Choroid plexus epithelial cell (primary cell): ENCODE data around the gene RBM38.

Experiments used
- DNase-seq: peaks from one replicate; pipeline ENCODE4 v3.0.0-alpha.2; 2010; ENCODE audit warnings: low read depth
- H3K4me3 ChIP-seq: 2 replicates; pipeline ENCODE4 v1.5.1; 2011; ENCODE audit warnings: low read depth, mild to moderate bottlenecking, control low read depth, low read length, moderate library complexity
- CTCF ChIP-seq: conservative IDR thresholded peaks from 2 replicates; pipeline ENCODE4 v1.5.1; 2011; ENCODE audit warnings: low read depth, mild to moderate bottlenecking, control low read depth, inconsistent platforms, low read length, moderate library complexity

RBM38 gene

GRCh38 chr20:57404419-57405072 lies 13.3 kb downstream of the RBM38 start:
- no peak for TF ChIP-seq CTCF
- no peak for DNase-seq
- no peak overlapping the region for H3K4me3 ChIP-seq

- no peak for DNase-seq
- no peak overlapping the region for H3K4me3 ChIP-seq
- no peak for TF ChIP-seq CTCF
Measured at GRCh38 chr20:57405236-57406016, 14.2 kb downstream of the RBM38 start.

GRCh38 chr20:57407541-57407956 lies 16.4 kb downstream of the RBM38 start:
- TF ChIP-seq CTCF = no peak
- no peak for DNase-seq
- no peak overlapping the region for H3K4me3 ChIP-seq

- TF ChIP-seq CTCF = no peak
- H3K4me3 ChIP-seq = no peak overlapping the region
- DNase-seq = peak; percentile 44
Measured at GRCh38 chr20:57408131-57408530, 16.9 kb downstream of the RBM38 start.

GRCh38 chr20:57408536-57409233 lies 17.5 kb downstream of the RBM38 start:
- no peak for TF ChIP-seq CTCF
- no peak overlapping the region for H3K4me3 ChIP-seq
- no peak for DNase-seq

GRCh38 chr20:57409316-57409671 lies 18.1 kb downstream of the RBM38 start:
- no peak for DNase-seq
- H3K4me3 ChIP-seq = no peak overlapping the region
- TF ChIP-seq CTCF = no peak
